HG03103 (cell line): ENCODE results near the gene DDTL.
A peak's percentile ranks its signal among the peaks of the same experiment; 100 is the strongest.
"Not testable (repeated sequence)": the region's sequence is repeated elsewhere in the genome, so short reads cannot be mapped to it uniquely, and the experiment has no call there.

Experiments used
- ATAC-seq: cut with Tn5 transposase; IDR thresholded peaks from one replicate; pipeline ENCODE4 v1.9.1; 2021; ENCODE audit warnings: low read depth; ENCODE audit not compliant: unreplicated experiment

DDTL gene

GRCh38 chr22:23969071-23969470 is 2.4 kb downstream of the DDTL start:
- ATAC-seq, result no peak

- ATAC-seq, result no peak
These were observed 3.5 kb downstream of the DDTL start for GRCh38 chr22:23970201-23970641.

- ATAC-seq, result no peak
These were observed 4.3 kb downstream of the DDTL start for GRCh38 chr22:23970816-23971486.

- not testable (repeated sequence) for ATAC-seq
These were observed 5.2 kb downstream of the DDTL start for GRCh38 chr22:23971927-23972326.

GRCh38 chr22:23974345-23974744 is 7.7 kb downstream of the DDTL start, which contains the start of gene DDT:
Gene DDT, minus strand, starts transcription at chr22:23974441. Its CDS starts 27 bp downstream, at chr22:23974414.
- peak; percentile 85 for ATAC-seq

GRCh38 chr22:23974836-23975352 is 8.2 kb downstream of the DDTL start:
- not testable (repeated sequence) for ATAC-seq

- ATAC-seq, result not testable (repeated sequence)
These were observed 10.6 kb downstream of the DDTL start for GRCh38 chr22:23977304-23977703.

GRCh38 chr22:23979557-23980240 is 13.0 kb downstream of the DDTL start, which contains the start of gene GSTT2:
Gene GSTT2, plus strand, starts transcription at chr22:23980134.
- ATAC-seq, result not testable (repeated sequence)

GRCh38 chr22:23980567-23980966 is 13.9 kb downstream of the DDTL start:
- not testable (repeated sequence) for ATAC-seq

GRCh38 chr22:23984430-23984829 is 17.7 kb downstream of the DDTL start:
- no peak for ATAC-seq

- not testable (repeated sequence) for ATAC-seq
These were observed 19.4 kb downstream of the DDTL start for GRCh38 chr22:23986089-23986488.

- not testable (repeated sequence) for ATAC-seq
These were observed 20.0 kb downstream of the DDTL start for GRCh38 chr22:23986538-23987178.

- ATAC-seq, result not testable (repeated sequence)
These were observed 23.0 kb downstream of the DDTL start for GRCh38 chr22:23989583-23990244.

- ATAC-seq, result not testable (repeated sequence)
These were observed 26.4 kb downstream of the DDTL start for GRCh38 chr22:23993080-23993479.

GRCh38 chr22:23993581-23994177 is 27.0 kb downstream of the DDTL start:
- ATAC-seq, result not testable (repeated sequence)

- ATAC-seq, result no peak
These were observed 30.4 kb downstream of the DDTL start for GRCh38 chr22:23997092-23997491.

GRCh38 chr22:23999779-24000178 is 33.1 kb downstream of the DDTL start:
- ATAC-seq, result not testable (repeated sequence)

GRCh38 chr22:24001314-24001713 is 34.6 kb downstream of the DDTL start:
- no peak for ATAC-seq

- no peak for ATAC-seq
These were observed 35.6 kb downstream of the DDTL start for GRCh38 chr22:24002272-24002671.

- no peak for ATAC-seq
These were observed 36.2 kb downstream of the DDTL start for GRCh38 chr22:24002851-24003250.
